Coronary artery (tissue), 2 donors: ENCODE results near the gene ECM2.

Experiments used
- DNase-seq: peaks from one replicate; pipeline ENCODE4 v3.0.0-alpha.2; 2017; ENCODE audit warnings: low spot score
- H3K27ac ChIP-seq, 2 donors: fragments of 200-600 bp; sonication (generic); one replicate each; pipeline ENCODE4 v1.5.1; 2016 to 2019
- H3K4me3 ChIP-seq: fragments of 200-600 bp; sonication (generic); 2 replicates; pipeline ENCODE4 v1.5.1; 2016; ENCODE audit warnings: mild to moderate bottlenecking, moderate library complexity
- CTCF ChIP-seq: fragments of 200-600 bp; sonication (generic); IDR thresholded peaks from one replicate; pipeline ENCODE4 v1.5.1; 2019; ENCODE audit warnings: antibody characterized with exemption

The ECM2 gene

GRCh38 chr9:92543972-92544371, 8.2 kb upstream of the ECM2 start:
- no peak for TF ChIP-seq CTCF

GRCh38 chr9:92538541-92538940, 2.8 kb upstream of the ECM2 start:
- no peak for TF ChIP-seq CTCF
- no peak overlapping the region for H3K4me3 ChIP-seq
- H3K27ac ChIP-seq = no peak overlapping the region
- no peak for DNase-seq

More at GRCh38 chr9:92543972-92544371, 8.2 kb upstream of the ECM2 start:
- Histone ChIP-seq H3K4me3 (no peak overlapping the region), H3K27ac (no peak overlapping the region)
- no peak for DNase-seq

GRCh38 chr9:92534674-92535073, 1.1 kb downstream of the ECM2 start:
- Histone ChIP-seq H3K4me3 (peak overlapping the region; percentile 64), H3K27ac (peak overlapping the region; percentile 71 to 82)
- TF ChIP-seq CTCF = no peak
- no peak for DNase-seq

GRCh38 chr9:92534204-92534603, 1.6 kb downstream of the ECM2 start:
- no peak for TF ChIP-seq CTCF
- H3K27ac ChIP-seq = peak overlapping the region in 1 of 2 donors; percentile 71
- H3K4me3 ChIP-seq = peak overlapping the region; percentile 64
- no peak for DNase-seq

GRCh38 chr9:92530893-92531292, 4.9 kb downstream of the ECM2 start:
- no peak for DNase-seq
- no peak overlapping the region for H3K27ac ChIP-seq
- H3K4me3 ChIP-seq = no peak overlapping the region
- no peak for TF ChIP-seq CTCF

- no peak for DNase-seq
- H3K27ac ChIP-seq = no peak overlapping the region
Observed at GRCh38 chr9:92529124-92529523, 6.7 kb downstream of the ECM2 start.

GRCh38 chr9:92528522-92528849, 7.3 kb downstream of the ECM2 start:
- H3K27ac ChIP-seq = no peak overlapping the region
- H3K4me3 ChIP-seq = no peak overlapping the region
- TF ChIP-seq CTCF = no peak
- no peak for DNase-seq

More at GRCh38 chr9:92529124-92529523, 6.7 kb downstream of the ECM2 start:
- no peak overlapping the region for H3K4me3 ChIP-seq
- TF ChIP-seq CTCF = no peak
